HG03064 (cell line): ENCODE measurements around the gene PNLIPRP3.

Experiments used
- ATAC-seq: cut with Tn5 transposase; IDR thresholded peaks from one replicate; pipeline ENCODE4 v1.9.1; 2021; ENCODE audit warnings: low read depth; ENCODE audit not compliant: unreplicated experiment

PNLIPRP3 gene

DNA sequence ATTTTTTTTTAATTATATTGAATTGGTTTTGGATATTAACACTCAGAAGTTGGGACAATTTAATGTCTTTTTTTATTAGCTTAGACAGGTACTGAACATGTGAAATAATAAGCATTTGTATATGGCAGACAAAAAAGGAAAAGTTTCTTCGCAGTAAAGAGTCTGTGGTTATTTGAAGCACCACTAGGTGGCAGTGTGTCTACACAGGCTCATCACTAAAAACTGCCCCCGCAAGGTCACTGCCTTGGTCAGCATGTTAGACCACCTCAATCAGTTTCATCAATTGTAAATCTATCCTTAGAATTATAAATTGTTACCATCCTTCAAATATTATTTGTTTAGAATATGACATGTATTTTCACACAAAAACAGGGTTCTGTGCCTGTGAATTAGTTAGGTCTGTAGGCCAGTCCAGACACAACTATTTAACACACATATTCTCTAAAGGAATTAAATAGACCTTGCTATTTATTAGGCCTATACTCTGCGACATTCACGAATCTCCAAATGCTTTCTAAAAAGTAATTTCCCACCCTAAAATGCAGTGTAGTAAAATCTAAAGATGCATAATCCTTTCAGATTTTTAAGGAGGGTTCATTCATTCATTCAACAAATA is 17.0 kb downstream of the PNLIPRP3 start:
- ATAC-seq, result peak; percentile 79

DNA sequence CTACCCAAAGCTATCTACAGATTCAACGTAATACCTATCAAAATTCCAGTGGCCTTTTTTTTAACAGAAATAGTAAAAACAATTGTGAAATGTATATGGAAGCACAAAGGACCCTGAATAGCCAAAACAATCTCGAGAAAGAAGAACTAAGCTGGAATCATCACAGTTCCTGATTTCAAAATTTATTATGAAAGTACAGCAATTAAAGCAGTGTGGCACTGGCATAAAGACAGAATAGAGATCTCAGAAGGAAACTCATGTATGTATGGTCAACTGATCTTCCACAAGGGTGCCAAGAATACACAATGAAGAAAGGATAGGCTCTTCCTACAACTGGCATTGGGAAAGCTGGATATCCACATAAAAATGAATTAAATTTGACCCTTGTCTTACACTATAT is 23.2 kb downstream of the PNLIPRP3 start:
- no peak for ATAC-seq

- ATAC-seq, result no peak
Observed at GRCh38 chr10:116451711-116452337, 24.2 kb downstream of the PNLIPRP3 start.

- no peak for ATAC-seq
Observed at GRCh38 chr10:116452338-116452720, 24.7 kb downstream of the PNLIPRP3 start.

DNA sequence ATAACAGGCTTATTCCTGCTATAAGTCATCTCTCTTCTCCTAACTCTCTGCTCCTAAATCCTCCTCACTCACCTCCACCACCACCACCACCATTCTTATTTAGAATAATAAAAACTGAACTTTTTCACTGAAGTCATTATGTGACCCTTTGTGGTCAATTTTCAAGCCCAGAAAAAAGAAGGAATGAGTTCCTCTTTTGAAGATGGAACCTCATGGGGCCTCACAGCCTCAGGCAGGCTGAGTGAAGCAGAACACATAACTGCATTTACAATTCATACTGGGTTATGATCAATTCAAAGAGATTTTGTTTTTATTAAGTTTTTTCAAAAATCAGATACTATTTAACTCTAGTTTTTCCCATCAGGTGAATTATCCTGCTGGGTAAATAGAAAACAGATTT is 29.8 kb downstream of the PNLIPRP3 start:
- no peak for ATAC-seq

DNA sequence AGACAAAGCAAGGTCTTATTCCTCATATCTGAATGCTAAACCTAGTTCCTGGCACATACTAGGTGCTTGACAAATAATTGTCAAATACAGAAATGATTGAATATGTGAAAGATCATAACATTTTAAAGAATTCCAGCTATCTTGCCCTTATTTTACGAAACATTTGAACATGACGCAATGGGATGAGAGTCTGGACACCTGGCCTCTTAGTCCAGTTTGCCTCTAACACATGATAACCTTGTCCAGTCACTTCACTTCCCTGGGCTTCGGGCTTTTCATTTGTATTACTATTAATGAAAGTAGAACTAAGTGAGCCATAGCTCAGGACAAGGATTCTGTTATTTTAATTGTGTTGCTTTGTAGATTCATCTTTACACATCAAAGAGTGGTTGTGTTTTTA is 32.6 kb downstream of the PNLIPRP3 start:
- ATAC-seq, result no peak

GRCh38 chr10:116461680-116462079 is 34.0 kb downstream of the PNLIPRP3 start:
- no peak for ATAC-seq

DNA sequence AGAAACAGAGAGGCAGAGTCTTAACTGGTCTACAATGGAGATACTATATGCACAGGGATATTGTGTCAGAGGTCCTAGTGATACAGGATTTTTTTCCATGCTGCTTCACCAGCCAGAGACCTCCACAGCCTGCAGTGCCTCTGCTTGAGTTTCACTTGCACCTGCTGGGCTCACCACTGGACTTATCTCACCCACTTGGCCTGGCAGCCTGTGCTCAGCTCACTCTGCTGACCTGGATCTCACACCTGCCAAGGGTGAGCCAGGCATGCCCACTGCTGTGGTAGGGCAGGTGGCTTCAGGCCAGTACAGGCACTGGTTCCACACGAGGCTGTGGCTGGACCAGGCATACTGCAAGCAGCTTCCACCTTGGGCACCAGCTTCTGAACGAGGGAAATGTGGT is 36.6 kb downstream of the PNLIPRP3 start:
- no peak for ATAC-seq

DNA sequence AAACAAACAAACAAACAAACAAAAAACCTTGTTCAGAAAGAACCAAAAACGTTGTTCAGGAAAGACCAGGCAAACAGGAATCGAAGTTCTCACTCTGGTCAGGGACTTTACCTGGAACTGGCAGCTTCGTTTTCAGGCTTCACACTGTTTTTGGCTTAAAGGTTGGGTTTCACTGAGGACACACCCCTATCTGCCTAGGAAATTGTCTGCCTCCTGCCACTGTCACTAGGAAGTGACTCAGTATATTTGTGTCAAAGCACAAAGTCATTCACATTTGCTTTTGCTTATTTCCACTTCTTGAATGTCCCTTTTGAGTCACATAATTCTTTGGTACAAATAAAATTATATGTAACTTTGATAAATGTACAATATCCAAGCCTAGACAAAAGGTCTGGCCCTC is 37.9 kb downstream of the PNLIPRP3 start:
- ATAC-seq, result no peak

GRCh38 chr10:116466715-116467422 is 39.2 kb downstream of the PNLIPRP3 start:
- no peak for ATAC-seq

DNA sequence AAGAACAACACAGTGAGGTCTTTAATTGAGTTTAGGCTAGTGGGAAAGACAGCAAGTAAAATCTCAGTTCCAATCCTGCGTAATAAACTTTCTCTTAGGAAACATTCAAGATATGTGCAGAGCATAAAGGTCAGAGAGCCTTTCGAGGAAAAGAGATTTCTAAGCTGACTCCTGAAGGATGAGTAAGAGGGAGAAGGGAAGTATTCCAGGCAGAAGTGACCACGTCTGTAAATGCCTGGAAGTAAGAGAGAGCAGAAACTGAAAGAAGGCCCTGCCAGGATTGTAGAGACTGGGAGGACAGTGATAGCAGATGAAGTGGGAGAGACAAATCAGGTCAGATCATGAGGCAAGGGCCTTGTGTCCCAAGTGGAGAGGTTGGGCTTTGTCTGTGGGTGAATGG is 41.8 kb downstream of the PNLIPRP3 start:
- ATAC-seq, result no peak

DNA sequence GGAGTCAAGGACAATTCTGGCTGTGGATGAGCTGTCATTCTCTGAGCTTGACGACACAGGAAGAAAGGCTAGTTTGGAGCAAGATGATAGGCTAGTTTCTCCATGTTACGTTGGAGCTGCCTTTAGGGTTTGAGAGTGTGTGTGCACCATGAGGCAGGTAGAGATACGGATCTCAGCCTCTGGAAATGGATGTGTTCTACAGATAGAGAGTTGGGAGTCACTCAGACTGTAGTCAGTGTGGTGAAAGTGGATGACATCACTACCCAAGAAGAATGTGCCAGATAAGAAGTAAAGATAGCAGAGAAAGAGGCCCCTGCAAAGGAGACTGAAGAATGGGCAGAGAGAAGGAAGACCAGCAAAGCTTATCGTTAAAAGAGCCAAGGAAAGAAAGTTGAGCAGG is 42.4 kb downstream of the PNLIPRP3 start:
- no peak for ATAC-seq

- ATAC-seq, result no peak
Observed at GRCh38 chr10:116470768-116471415, 43.2 kb downstream of the PNLIPRP3 start.

- no peak for ATAC-seq
Observed at GRCh38 chr10:116472891-116473290, 45.2 kb downstream of the PNLIPRP3 start.

DNA sequence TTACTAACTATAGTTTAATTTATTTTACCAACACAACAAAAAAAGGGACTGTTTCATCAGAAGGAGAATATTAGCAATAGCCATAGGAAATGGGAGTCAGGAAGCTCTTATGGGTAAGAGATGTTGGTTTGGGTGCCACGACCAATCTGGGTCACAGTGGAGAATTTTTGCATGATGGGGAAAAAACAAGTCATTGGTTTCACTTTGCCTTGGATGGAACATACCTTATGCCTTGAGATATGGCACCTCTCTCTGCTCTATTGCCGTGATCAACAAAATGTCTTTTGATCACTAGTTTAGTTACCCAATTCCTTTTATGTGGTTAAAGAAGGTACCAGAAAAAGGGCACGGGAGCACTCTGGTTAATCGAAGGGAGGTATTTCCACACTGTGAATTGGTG is 48.2 kb downstream of the PNLIPRP3 start:
- ATAC-seq, result no peak

DNA sequence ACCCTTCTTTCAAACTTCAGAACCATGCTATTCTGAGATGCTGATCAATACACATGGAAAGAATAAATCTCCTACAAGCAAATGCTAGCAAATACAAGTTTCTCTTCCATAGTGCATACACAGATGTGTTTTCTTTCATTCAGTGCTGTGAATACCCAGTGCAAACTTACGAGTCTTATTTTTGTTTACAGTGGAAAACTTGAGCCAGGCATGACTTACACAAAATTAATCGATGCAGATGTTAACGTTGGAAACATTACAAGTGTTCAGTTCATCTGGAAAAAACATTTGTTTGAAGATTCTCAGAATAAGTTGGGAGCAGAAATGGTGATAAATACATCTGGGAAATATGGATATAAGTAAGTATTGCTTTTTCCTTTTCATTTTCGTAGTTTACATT is 48.8 kb downstream of the PNLIPRP3 start:
- ATAC-seq, result no peak

- ATAC-seq, result no peak
Observed at GRCh38 chr10:116477986-116478664, 50.5 kb downstream of the PNLIPRP3 start.

DNA sequence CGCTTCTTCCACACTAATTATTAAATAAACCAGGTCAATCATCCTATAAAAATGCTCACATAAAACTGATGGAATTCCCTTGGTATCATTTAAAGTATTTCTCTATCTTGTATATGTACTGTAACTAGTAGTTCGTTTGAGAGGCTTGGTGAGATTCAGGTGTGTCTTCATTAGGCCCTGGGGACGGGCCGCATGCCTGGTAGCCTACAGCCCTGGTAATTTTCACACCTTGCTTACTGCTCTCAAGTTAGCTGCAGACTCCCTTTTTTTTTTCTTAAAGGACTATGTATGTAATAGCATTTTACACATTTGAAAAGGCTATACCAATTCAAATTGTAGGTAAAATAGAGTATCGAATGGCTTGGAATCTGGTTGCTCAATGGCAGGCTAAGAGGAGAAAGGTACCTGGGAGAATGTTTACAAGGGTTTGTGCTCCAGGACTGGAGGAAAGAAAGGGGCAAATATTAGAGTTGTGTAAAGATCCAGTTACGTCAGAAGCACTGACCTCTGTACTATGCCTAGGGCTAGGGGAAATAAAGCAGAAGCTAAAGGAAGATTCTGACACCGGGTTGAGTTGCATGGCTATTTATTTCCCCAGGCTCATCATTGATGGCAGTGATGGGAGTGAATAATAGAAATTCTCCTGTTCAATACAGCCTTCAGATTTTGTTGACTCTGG is 59.3 kb downstream of the PNLIPRP3 start:
- ATAC-seq, result no peak

DNA sequence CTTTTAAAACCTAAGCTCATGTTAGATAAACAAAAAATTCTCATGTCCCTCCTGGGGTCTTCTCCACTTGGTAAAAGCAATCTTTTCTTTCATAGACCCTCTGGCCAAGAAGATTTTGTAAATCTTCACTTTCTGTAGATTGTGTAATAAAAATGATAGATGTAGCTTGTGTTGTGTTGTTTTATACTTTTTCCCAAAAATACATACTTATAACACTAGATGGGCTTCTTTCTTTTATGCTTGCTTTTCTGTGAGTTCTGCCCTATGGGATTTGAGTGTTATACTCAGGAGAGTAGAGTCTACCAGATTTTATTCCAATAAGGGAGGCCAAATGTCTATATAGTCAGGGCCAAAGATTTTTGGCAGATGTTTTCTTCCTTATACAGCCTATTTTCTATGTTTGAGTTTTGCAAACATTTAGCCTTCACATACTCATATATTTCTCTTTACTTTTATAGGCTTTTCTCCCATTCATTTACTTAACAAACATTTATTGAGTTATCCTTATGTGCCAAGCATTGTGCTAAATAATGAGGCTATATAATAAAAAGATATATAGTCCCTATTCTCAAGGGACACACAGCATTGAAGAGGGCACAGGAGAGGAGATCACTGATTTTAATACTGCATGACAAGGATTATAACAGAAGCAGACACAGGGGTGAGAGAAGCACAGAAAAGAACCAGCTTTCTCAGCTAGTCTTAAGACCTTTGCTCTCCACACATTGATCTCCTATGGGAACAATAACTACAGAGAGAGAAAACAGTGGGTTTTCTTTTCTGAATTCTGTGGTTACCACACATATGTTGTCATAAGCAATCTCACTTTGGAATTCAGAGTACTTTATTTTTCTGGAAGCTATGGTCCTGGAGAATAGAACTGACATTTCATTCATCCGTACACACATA is 60.1 kb downstream of the PNLIPRP3 start:
- no peak for ATAC-seq
